Middle frontal gyrus (tissue), 1 donor: ENCODE measurements around the gene DRD4.
"Not testable (repeated sequence)": the region's sequence is repeated elsewhere in the genome, so short reads cannot be mapped to it uniquely, and the experiment has no call there.

Experiments used
- DNase-seq: peaks from one replicate; pipeline ENCODE4 v3.0.0-alpha.2; 2015; ENCODE audit warnings: low spot score; ENCODE audit errors: extremely low spot score

DRD4 gene

GRCh38 chr11:678297-678696 is 41.2 kb downstream of the DRD4 start:
- DNase-seq, result no peak

GRCh38 chr11:679271-680207 is 42.5 kb downstream of the DRD4 start:
- no peak for DNase-seq

GRCh38 chr11:680476-680875 is 43.4 kb downstream of the DRD4 start:
- DNase-seq, result no peak

- DNase-seq, result no peak
Measured at GRCh38 chr11:680970-681369, 43.9 kb downstream of the DRD4 start.

GRCh38 chr11:686451-687243 is 49.6 kb downstream of the DRD4 start:
- no peak for DNase-seq

- DNase-seq, result no peak
Measured at GRCh38 chr11:687751-688150, 50.7 kb downstream of the DRD4 start.

GRCh38 chr11:688681-689080 is 51.6 kb downstream of the DRD4 start:
- DNase-seq, result no peak

GRCh38 chr11:689625-690024 is 52.6 kb downstream of the DRD4 start:
- DNase-seq, result no peak

GRCh38 chr11:690244-690643 is 53.2 kb downstream of the DRD4 start:
- DNase-seq, result not testable (repeated sequence)
